Endothelial cell of umbilical vein (primary cell): ENCODE results near the gene CNTN5. TPM values are rescaled to one million over a fixed set of nuclear protein-coding genes. Genes with fewer than 3 reads are reported as not detected.

Experiments
- BruUV-seq: library from RNA; stranded (reverse); fragments of 400-500 nt; replicated peaks from 2 replicates; lab custom pipeline; 2021; lab: Mats Ljungman, UMichigan
- CTCF ChIA-PET: fragments of 300-600, 350-600 bp; sonication (Branson Sonifier 250); formaldehyde crosslinking; loops from one replicate; lab custom pipeline; 2021; ENCODE audit warnings: antibody characterized with exemption, inconsistent platforms; lab: Charles Lee
- POLR2A ChIA-PET: fragments of 300-600, 350-600 bp; sonication (Branson Sonifier 250); formaldehyde crosslinking; loops from one replicate; lab custom pipeline; 2021; ENCODE audit warnings: antibody characterized with exemption, inconsistent platforms; lab: Charles Lee
- DNase-seq: peaks from one replicate; pipeline ENCODE4 v3.0.0-alpha.2; 2011; ENCODE audit warnings: low read depth, low spot score
- FAIRE-seq: peaks from 2 replicates; lab custom pipeline; 2011; peaks lifted over from hg19 to GRCh38; lab: Jason Lieb, UNC
- H2AFZ ChIP-seq: 2 replicates; pipeline ENCODE4 v1.6.0; 2012; ENCODE audit warnings: low read depth, low read length, control low read depth, inconsistent platforms
- H3K27ac ChIP-seq: 2 replicates; pipeline ENCODE4 v1.5.1; 2011; ENCODE audit warnings: low read depth, mild to moderate bottlenecking, control low read depth, low read length, moderate library complexity; ENCODE audit not compliant: insufficient read depth
- H3K27me3 ChIP-seq, 2 experiments: 2 replicates each; pipeline versions ENCODE4 v1.6.0 to v1.6.1; 2011; ENCODE audit warnings: low read length in 2 of 2, mixed read lengths in 1 of 2; ENCODE audit not compliant: control insufficient read depth in 2 of 2, insufficient read depth in 2 of 2
- H3K36me3 ChIP-seq, 2 experiments: 2 replicates in 1 of 2; 3 replicates in 1 of 2; pipeline ENCODE4 v1.5.1; 2011; ENCODE audit warnings: low read length in 2 of 2, mild to moderate bottlenecking in 1 of 2, moderate library complexity in 1 of 2; ENCODE audit not compliant: control insufficient read depth in 2 of 2, insufficient read depth in 2 of 2; ENCODE audit errors: extremely low read depth in 1 of 2
- H3K4me1 ChIP-seq: 3 replicates; pipeline ENCODE4 v1.5.1; 2011; ENCODE audit warnings: mild to moderate bottlenecking, low read length; ENCODE audit not compliant: control insufficient read depth, insufficient read depth; ENCODE audit errors: extremely low read depth
- H3K4me2 ChIP-seq: 2 replicates; pipeline ENCODE4 v1.6.1; 2011; ENCODE audit warnings: low read length, control low read depth, mixed read lengths; ENCODE audit not compliant: insufficient read depth
- H3K4me3 ChIP-seq, 3 experiments: fragments of 200-600 bp in 1 of 3; sonication (generic), shearing (Covaris generic) in 1 of 3; replicated peaks in 1 of 3; 2 replicates each; pipeline ENCODE4 v1.5.1; 2011 to 2016; ENCODE audit warnings: control low read depth in 3 of 3, low read length in 3 of 3, mild to moderate bottlenecking in 2 of 3, inconsistent platforms in 1 of 3, low read depth in 1 of 3, moderate library complexity in 1 of 3; ENCODE audit not compliant: insufficient read depth in 1 of 3
- H3K79me2 ChIP-seq: 2 replicates; pipeline ENCODE4 v1.6.0; 2012; ENCODE audit warnings: low read length, inconsistent platforms; ENCODE audit not compliant: control insufficient read depth, insufficient read depth
- H3K9ac ChIP-seq: replicated peaks from 2 replicates; pipeline ENCODE3; 2011; ENCODE audit warnings: low read length, control low read depth; ENCODE audit not compliant: insufficient read depth; ENCODE audit errors: extremely low read depth
- H3K9me1 ChIP-seq: replicated peaks from 3 replicates; pipeline ENCODE4 v1.6.0; 2011; ENCODE audit warnings: mild to moderate bottlenecking, low read length; ENCODE audit not compliant: control insufficient read depth, insufficient read depth; ENCODE audit errors: extremely low read depth
- H3K9me3 ChIP-seq: replicated peaks from 2 replicates; pipeline ENCODE4 v1.5.1; 2012; ENCODE audit warnings: low read length, inconsistent platforms; ENCODE audit not compliant: control insufficient read depth, insufficient read depth
- H4K20me1 ChIP-seq: replicated peaks from 2 replicates; pipeline ENCODE3; 2011; ENCODE audit warnings: mild to moderate bottlenecking, low read length; ENCODE audit not compliant: control insufficient read depth, insufficient read depth; ENCODE audit errors: extremely low read depth
- EZH2 ChIP-seq: IDR thresholded peaks from 2 replicates; pipeline ENCODE4 v1.6.1; 2012; ENCODE audit warnings: borderline replicate concordance, low read depth, mild to moderate bottlenecking, moderate library complexity, low read length, inconsistent platforms; ENCODE audit not compliant: severe bottlenecking
- FOS ChIP-seq: IDR thresholded peaks from 2 replicates; pipeline ENCODE4 v1.6.1; 2011; ENCODE audit warnings: mild to moderate bottlenecking, low read length, moderate library complexity, borderline replicate concordance; ENCODE audit not compliant: insufficient read depth
- GATA2 ChIP-seq: IDR thresholded peaks from 2 replicates; pipeline ENCODE4 v1.7.0; 2011; ENCODE audit warnings: low read depth, mild to moderate bottlenecking, moderate library complexity, mixed read lengths, low read length; ENCODE audit not compliant: insufficient read length, insufficient read depth
- JUN ChIP-seq: IDR thresholded peaks from 2 replicates; pipeline ENCODE4 v1.6.1; 2011; ENCODE audit warnings: borderline replicate concordance, low read depth; ENCODE audit not compliant: insufficient read length, insufficient read depth
- MYC ChIP-seq: IDR thresholded peaks from one replicate; pipeline ENCODE4 v1.6.1; 2011; ENCODE audit warnings: mild to moderate bottlenecking, low read depth, low read length
- POLR2A ChIP-seq: IDR thresholded peaks from 2 replicates; pipeline ENCODE4 v1.6.1; 2012; ENCODE audit warnings: low read depth, mild to moderate bottlenecking, control low read depth, low read length
- POLR2AphosphoS5 ChIP-seq: IDR thresholded peaks from 2 replicates; pipeline ENCODE4 v1.6.1; 2012; ENCODE audit warnings: low read depth, mild to moderate bottlenecking, control low read depth, low read length, moderate library complexity; ENCODE audit not compliant: insufficient read depth
- dilution Hi-C: fragments of 300-500 bp; cut with MboI; formaldehyde crosslinking; loops from one replicate; pipeline ENCODE4 v1.15.0; 2019; ENCODE audit warnings: low sequenced_read_pairs; ENCODE audit not compliant: extremely low pct_ligation_motif_present
- intact Hi-C: fragments of 100-400 bp; cut with micrococcal nuclease; formaldehyde crosslinking; loops from one replicate; pipeline ENCODE4 v1.10.0; 2022
- polyA plus RNA-seq, 4 experiments: library from polyadenylated mRNA; depleted of rRNA in 3 of 4; stranded (reverse) in 3 of 4; unstranded in 1 of 4; fragments of >200 nt; gene quantifications; 2 replicates each; pipeline versions ENCODE4 v1.2.1 to v1.2.3, GENCODE V29; 2011 to 2012; ENCODE audit warnings: missing spikeins in 1 of 4
- total RNA-seq: library from RNA; stranded (reverse); gene quantifications from 2 replicates; pipeline ENCODE4 v1.2.3, GENCODE V29; 2021
- TF ChIP-seq, protein P1 (sequence below): IDR thresholded peaks from 2 replicates; pipeline ENCODE4 v1.6.1; 2011; ENCODE audit not compliant: insufficient read depth, insufficient read length
- TF ChIP-seq, protein P2 (sequence below), 2 donors: IDR thresholded peaks; 1 replicate in 1 of 2; 2 replicates in 1 of 2; pipeline ENCODE4 v1.5.1; 2011; ENCODE audit warnings: low read length in 2 of 2, mild to moderate bottlenecking in 2 of 2, moderate library complexity in 2 of 2, control low read depth in 1 of 2, inconsistent platforms in 1 of 2, low read depth in 1 of 2; ENCODE audit not compliant: insufficient read depth in 1 of 2; ENCODE audit errors: extremely low read depth in 1 of 2

Gene CNTN5
- total and polyA plus RNA-seq, 2 donors (not counting 3 experiments of a cell fraction or from before 2014, with no cell fraction given): not detected

DNA sequence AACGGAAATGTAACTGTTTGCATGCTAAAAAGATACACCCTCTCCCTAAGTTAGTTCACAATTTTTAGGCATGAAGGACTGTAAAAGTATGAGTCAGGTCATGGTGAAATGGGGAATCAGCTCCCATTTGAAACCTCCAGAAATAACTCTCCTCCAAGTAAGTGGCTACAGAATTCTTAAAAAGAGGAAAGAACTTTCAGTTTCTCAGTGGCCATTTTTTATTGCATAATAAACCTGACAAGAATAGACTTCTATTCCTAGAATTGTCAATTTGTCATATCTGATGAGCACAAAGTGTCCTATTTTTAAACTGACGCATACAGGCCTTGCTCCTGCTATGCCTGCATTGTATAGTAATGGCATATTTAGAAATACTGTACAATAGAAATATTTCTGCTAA lies 612.2 kb downstream of the CNTN5 start:
- POLR2A ChIA-PET: no interaction called here
- H3K36me3 ChIP-seq: no peaks in the 10 kb centered on the region
- FAIRE-seq (no peak), DNase-seq (no peak)
- TF ChIP-seq FOS (no peak), EZH2 (no peak), POLR2AphosphoS5 (no peak), JUN (no peak), GATA2 (no peak), MYC (no peak), POLR2A (no peak)
- TF ChIP-seq, protein P1, sequence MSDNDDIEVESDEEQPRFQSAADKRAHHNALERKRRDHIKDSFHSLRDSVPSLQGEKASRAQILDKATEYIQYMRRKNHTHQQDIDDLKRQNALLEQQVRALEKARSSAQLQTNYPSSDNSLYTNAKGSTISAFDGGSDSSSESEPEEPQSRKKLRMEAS: no peak
- TF ChIP-seq, protein P2, sequence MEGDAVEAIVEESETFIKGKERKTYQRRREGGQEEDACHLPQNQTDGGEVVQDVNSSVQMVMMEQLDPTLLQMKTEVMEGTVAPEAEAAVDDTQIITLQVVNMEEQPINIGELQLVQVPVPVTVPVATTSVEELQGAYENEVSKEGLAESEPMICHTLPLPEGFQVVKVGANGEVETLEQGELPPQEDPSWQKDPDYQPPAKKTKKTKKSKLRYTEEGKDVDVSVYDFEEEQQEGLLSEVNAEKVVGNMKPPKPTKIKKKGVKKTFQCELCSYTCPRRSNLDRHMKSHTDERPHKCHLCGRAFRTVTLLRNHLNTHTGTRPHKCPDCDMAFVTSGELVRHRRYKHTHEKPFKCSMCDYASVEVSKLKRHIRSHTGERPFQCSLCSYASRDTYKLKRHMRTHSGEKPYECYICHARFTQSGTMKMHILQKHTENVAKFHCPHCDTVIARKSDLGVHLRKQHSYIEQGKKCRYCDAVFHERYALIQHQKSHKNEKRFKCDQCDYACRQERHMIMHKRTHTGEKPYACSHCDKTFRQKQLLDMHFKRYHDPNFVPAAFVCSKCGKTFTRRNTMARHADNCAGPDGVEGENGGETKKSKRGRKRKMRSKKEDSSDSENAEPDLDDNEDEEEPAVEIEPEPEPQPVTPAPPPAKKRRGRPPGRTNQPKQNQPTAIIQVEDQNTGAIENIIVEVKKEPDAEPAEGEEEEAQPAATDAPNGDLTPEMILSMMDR (IDR thresholded peaks at IDR 0.05; ENCODE audit: extremely low read depth in 1 of 2, insufficient read depth in 1 of 2, low read depth in 1 of 2, low read length in 2 of 2): no peak
- no peak overlapping the region for H3K4me2 ChIP-seq
- no peak overlapping the region for H2AFZ ChIP-seq
- BruUV-seq: no TSS peak
- no peaks in the 10 kb centered on the region for H3K4me1 ChIP-seq
- no peaks in the 10 kb centered on the region for H3K9me1 ChIP-seq
- intact Hi-C loops (no loop called here), dilution Hi-C loops (no loop called here)
- no peaks in the 10 kb centered on the region for H3K79me2 ChIP-seq
- H4K20me1 ChIP-seq: no peaks in the 10 kb centered on the region
- H3K4me3 ChIP-seq: no peak overlapping the region
- CTCF ChIA-PET: no interaction called here
- no peak overlapping the region for H3K27ac ChIP-seq
- H3K9ac ChIP-seq: no peak overlapping the region
- no peaks in the 10 kb centered on the region for H3K27me3 ChIP-seq
- H3K9me3 ChIP-seq: no peaks in the 10 kb centered on the region
